OCI-LY7 (cell line): Measurements from ENCODE around the gene RAD51B. TPM values are rescaled to one million over a fixed set of nuclear protein-coding genes. Genes with fewer than 3 reads are reported as not detected.

Source experiments
- BruUV-seq: library from RNA; stranded (reverse); fragments of 400-500 nt; replicated peaks from 2 replicates; lab custom pipeline; 2021; lab: Mats Ljungman, UMichigan
- CTCF ChIA-PET: fragments of 300-600 bp; sonication (Branson Sonifier 250); formaldehyde crosslinking; loops from one replicate; lab custom pipeline; 2022; ENCODE audit warnings: antibody characterized with exemption; ENCODE audit not compliant: unreplicated experiment; lab: Charles Lee
- POLR2A ChIA-PET: fragments of 300-600 bp; sonication (Branson Sonifier 250); formaldehyde crosslinking; loops from one replicate; lab custom pipeline; 2022; ENCODE audit warnings: antibody characterized with exemption; lab: Charles Lee
- DNase-seq: peaks from one replicate; pipeline ENCODE4 v3.0.0-alpha.2; 2015; ENCODE audit warnings: low spot score
- H2AFZ ChIP-seq: fragments of 200-600 bp; sonication (generic), shearing (Covaris generic); 2 replicates; pipeline ENCODE4 v1.6.1; 2014; ENCODE audit warnings: mild to moderate bottlenecking, antibody characterized with exemption, low read length, moderate library complexity
- H3K27ac ChIP-seq: fragments of 200-600 bp; sonication (generic); 2 replicates; pipeline ENCODE4 v1.5.1; 2014; ENCODE audit warnings: mixed run types, low read depth, mild to moderate bottlenecking, moderate library complexity, low read length, inconsistent platforms; ENCODE audit not compliant: poor library complexity, severe bottlenecking
- H3K36me3 ChIP-seq: fragments of 200-600 bp; sonication (generic); 2 replicates; pipeline ENCODE4 v1.6.1; 2014; ENCODE audit warnings: mild to moderate bottlenecking, antibody characterized with exemption, low read length, moderate library complexity, mixed read lengths; ENCODE audit not compliant: insufficient read depth
- H3K4me1 ChIP-seq: fragments of 200-600 bp; sonication (generic); 2 replicates; pipeline ENCODE4 v1.5.1; 2014; ENCODE audit warnings: mild to moderate bottlenecking, low read length; ENCODE audit not compliant: insufficient read depth, poor library complexity, severe bottlenecking
- H3K4me2 ChIP-seq: fragments of 200-600 bp; sonication (generic); 2 replicates; pipeline ENCODE4 v1.6.1; 2014; ENCODE audit warnings: mild to moderate bottlenecking, low read length
- H3K4me3 ChIP-seq: fragments of 200-600 bp; sonication (generic); 2 replicates; pipeline ENCODE4 v1.5.1; 2014; ENCODE audit warnings: mild to moderate bottlenecking, low read depth, low read length; ENCODE audit not compliant: poor library complexity, severe bottlenecking
- H3K79me2 ChIP-seq: fragments of 200-600 bp; sonication (generic); 2 replicates; pipeline ENCODE4 v1.6.1; 2016; ENCODE audit warnings: low read depth, mild to moderate bottlenecking, low read length, moderate library complexity, mixed read lengths; ENCODE audit not compliant: insufficient read depth
- H3K9me2 ChIP-seq: fragments of 200-600 bp; sonication (generic); 2 replicates; pipeline ENCODE4 v1.6.1; 2016; ENCODE audit warnings: mild to moderate bottlenecking, low read length, mixed read lengths; ENCODE audit not compliant: insufficient read depth
- H3K9me3 ChIP-seq: fragments of 200-600 bp; sonication (generic); 2 replicates; pipeline ENCODE4 v1.6.1; 2014; ENCODE audit warnings: mild to moderate bottlenecking, mixed run types, low read length, mixed read lengths
- H4K20me1 ChIP-seq: fragments of 200-600 bp; sonication (generic); 2 replicates; pipeline ENCODE4 v1.6.1; 2014; ENCODE audit warnings: mild to moderate bottlenecking, antibody characterized with exemption, low read length, moderate library complexity, mixed read lengths; ENCODE audit not compliant: insufficient read depth
- CTCF ChIP-seq: fragments of 200-600 bp; sonication (generic); conservative IDR thresholded peaks from 2 replicates; pipeline ENCODE4 v1.5.1; 2014; ENCODE audit warnings: mild to moderate bottlenecking, antibody characterized with exemption, low read length, moderate library complexity, mixed read lengths
- EZH2phosphoT487 ChIP-seq: fragments of 200-600 bp; sonication (generic); IDR thresholded peaks from 2 replicates; pipeline ENCODE4 v1.6.1; 2018; ENCODE audit warnings: low read depth, borderline replicate concordance, mild to moderate bottlenecking, mixed run types, antibody characterized with exemption, low read length, moderate library complexity, mixed read lengths
- intact Hi-C: fragments of 100-400 bp; cut with micrococcal nuclease; formaldehyde crosslinking; loops from one replicate; pipeline ENCODE4 v1.10.0; 2022; ENCODE audit not compliant: unreplicated experiment
- total RNA-seq, 2 experiments: library from RNA; depleted of rRNA in 1 of 2; stranded (reverse); fragments of >200 nt in 1 of 2; shearing (Covaris generic) in 1 of 2; gene quantifications; 2 replicates each; pipeline ENCODE4 v1.2.3, GENCODE V29; 2014 to 2022

RAD51B gene
- total RNA-seq, 2 experiments from 2014 or later = 41.4 to 89.9 TPM

GRCh38 chr14:68423686-68424085, 604.1 kb downstream of the RAD51B start:
- DNase-seq = no peak
- no peak overlapping the region for H3K27ac ChIP-seq
- H3K9me3 ChIP-seq = no peaks in the 10 kb centered on the region
- H3K4me3 ChIP-seq = no peak overlapping the region
- CTCF ChIA-PET = no interaction called here
- H3K36me3 ChIP-seq = no peaks in the 10 kb centered on the region
- intact Hi-C loops = no loop called here
- H3K4me2 ChIP-seq = no peak overlapping the region
- POLR2A ChIA-PET = interaction anchor here (0.5 to 1.6 kb wide), 2 partner anchors 10 to 66 kb away, joined by 3 to 4 read pairs; no protein-coding TSS in a partner anchor
- no peaks in the 10 kb centered on the region for H3K4me1 ChIP-seq
- no peak overlapping the region for H2AFZ ChIP-seq
- H4K20me1 ChIP-seq = no peaks in the 10 kb centered on the region
- BruUV-seq = no TSS peak
- H3K79me2 ChIP-seq = no peaks in the 10 kb centered on the region
- TF ChIP-seq CTCF (no peak), EZH2phosphoT487 (no peak)
- H3K9me2 ChIP-seq = no peaks in the 10 kb centered on the region

GRCh38 chr14:68424443-68425172, 605.0 kb downstream of the RAD51B start:
- Histone ChIP-seq H2AFZ (no peak overlapping the region), H3K9me3 (no peaks in the 10 kb centered on the region), H3K36me3 (no peaks in the 10 kb centered on the region), H3K4me2 (no peak overlapping the region), H3K79me2 (no peaks in the 10 kb centered on the region), H3K4me3 (no peak overlapping the region), H4K20me1 (no peaks in the 10 kb centered on the region), H3K27ac (no peak overlapping the region), H3K4me1 (no peaks in the 10 kb centered on the region), H3K9me2 (no peaks in the 10 kb centered on the region)
- ChIA-PET CTCF (no interaction called here), POLR2A (no interaction called here)
- DNase-seq = no peak
- no peak for TF ChIP-seq CTCF
- no peak for TF ChIP-seq EZH2phosphoT487
- no TSS peak for BruUV-seq
- intact Hi-C loops = no loop called here
